HG02763 (cell line): ENCODE measurements around the gene FBXO10.
A peak's percentile ranks its signal among the peaks of the same experiment; 100 is the strongest.
"Not testable (repeated sequence)": the region's sequence is repeated elsewhere in the genome, so short reads cannot be mapped to it uniquely, and the experiment has no call there.

Experiments
- ATAC-seq: cut with Tn5 transposase; IDR thresholded peaks from one replicate; pipeline ENCODE4 v1.9.1; 2021; ENCODE audit warnings: mild to moderate bottlenecking, moderate library complexity; ENCODE audit not compliant: unreplicated experiment

FBXO10 gene

GRCh38 chr9:37486616-37487548, 89.3 kb downstream of the FBXO10 start:
- no peak for ATAC-seq

- ATAC-seq: no peak
Observed at GRCh38 chr9:37486256-37486615, 89.9 kb downstream of the FBXO10 start.

GRCh38 chr9:37485389-37486255, 90.6 kb downstream of the FBXO10 start, which contains the start of gene POLR1E:
POLR1E (plus strand) TSS chr9:37485948; CDS start chr9:37486048, 100 bp downstream.
- peak; percentile 97 for ATAC-seq

- ATAC-seq: no peak
Observed at GRCh38 chr9:37480759-37481158, 95.4 kb downstream of the FBXO10 start.

- ATAC-seq: not testable (repeated sequence)
Observed at GRCh38 chr9:37477987-37478619, 98.1 kb downstream of the FBXO10 start.

GRCh38 chr9:37477443-37477842, 98.7 kb downstream of the FBXO10 start:
- ATAC-seq: not testable (repeated sequence)

GRCh38 chr9:37476930-37477329, 99.2 kb downstream of the FBXO10 start:
- no peak for ATAC-seq

- ATAC-seq: no peak
Observed at GRCh38 chr9:37474438-37474837, 101.7 kb downstream of the FBXO10 start.

GRCh38 chr9:37473982-37474381, 102.2 kb downstream of the FBXO10 start:
- not testable (repeated sequence) for ATAC-seq

GRCh38 chr9:37471942-37472684, 104.1 kb downstream of the FBXO10 start:
- no peak for ATAC-seq

GRCh38 chr9:37468620-37469019, 107.6 kb downstream of the FBXO10 start:
- ATAC-seq: no peak

GRCh38 chr9:37467530-37467929, 108.7 kb downstream of the FBXO10 start:
- not testable (repeated sequence) for ATAC-seq

GRCh38 chr9:37466037-37466709, 110.0 kb downstream of the FBXO10 start:
- ATAC-seq: peak; percentile 4

GRCh38 chr9:37465249-37466036, 110.7 kb downstream of the FBXO10 start, which contains the start of gene ZBTB5:
ZBTB5 (minus strand) TSS chr9:37465450; CDS start chr9:37442551, 22,899 bp downstream.
- ATAC-seq: peak; percentile 78

- ATAC-seq: peak; percentile 34
Observed at GRCh38 chr9:37464426-37465248, 111.5 kb downstream of the FBXO10 start.

GRCh38 chr9:37464006-37464405, 112.2 kb downstream of the FBXO10 start:
- ATAC-seq: no peak
